KMS-11 (cell line): ENCODE results near the gene P4HA2.

Experiments used
- H2AFZ ChIP-seq: fragments of 200-600 bp; sonication (generic); 2 replicates; pipeline ENCODE4 v1.6.1; 2016; ENCODE audit warnings: antibody characterized with exemption, mixed run types, low read depth
- H3K27ac ChIP-seq: fragments of 200-600 bp; sonication (generic); 2 replicates; pipeline ENCODE4 v1.6.1; 2016; ENCODE audit warnings: mild to moderate bottlenecking, mixed run types
- H3K27me3 ChIP-seq: fragments of 200-600 bp; sonication (generic); 2 replicates; pipeline ENCODE4 v1.6.1; 2017; ENCODE audit warnings: mild to moderate bottlenecking, low read depth, mixed run types, moderate library complexity; ENCODE audit not compliant: insufficient read depth
- H3K36me3 ChIP-seq: fragments of 200-600 bp; sonication (generic); 2 replicates; pipeline ENCODE4 v1.6.1; 2017; ENCODE audit warnings: mild to moderate bottlenecking, mixed run types; ENCODE audit not compliant: insufficient read depth
- H3K4me1 ChIP-seq: fragments of 200-600 bp; sonication (generic); 2 replicates; pipeline ENCODE4 v1.6.1; 2016; ENCODE audit warnings: mild to moderate bottlenecking, low read depth, mixed run types; ENCODE audit not compliant: poor library complexity, severe bottlenecking
- H3K4me2 ChIP-seq: fragments of 200-600 bp; sonication (generic); 2 replicates; pipeline ENCODE4 v1.7.0; 2016; ENCODE audit warnings: mild to moderate bottlenecking, mixed run types
- H3K4me3 ChIP-seq: fragments of 200-600 bp; sonication (generic); IDR thresholded peaks from 2 replicates; pipeline ENCODE4 v1.6.1; 2017; ENCODE audit warnings: low read depth, low read length, mixed read lengths; ENCODE audit not compliant: insufficient read depth
- H3K79me2 ChIP-seq: fragments of 200-600 bp; sonication (generic); 2 replicates; pipeline ENCODE4 v1.6.1; 2016; ENCODE audit warnings: low read depth, mixed run types; ENCODE audit not compliant: insufficient read depth
- H3K9ac ChIP-seq: fragments of 200-600 bp; sonication (generic); 2 replicates; pipeline ENCODE4 v1.6.1; 2016; ENCODE audit warnings: mild to moderate bottlenecking, mixed run types
- H4K20me1 ChIP-seq: fragments of 200-600 bp; sonication (generic); 2 replicates; pipeline ENCODE4 v1.6.1; 2016; ENCODE audit warnings: mild to moderate bottlenecking, mixed run types; ENCODE audit not compliant: insufficient read depth
- TF ChIP-seq, protein P1 (sequence below): fragments of 200-600 bp; sonication (generic); conservative IDR thresholded peaks from 2 replicates; pipeline ENCODE4 v1.6.1; 2017; ENCODE audit warnings: low read depth, mild to moderate bottlenecking, antibody characterized with exemption, low read length, moderate library complexity, mixed read lengths

P4HA2 gene

GRCh38 chr5:132205385-132206125 is 22.1 kb downstream of the P4HA2 start:
- H3K4me2 ChIP-seq, result no peak overlapping the region
- no peak overlapping the region for H3K27ac ChIP-seq
- H3K4me1 ChIP-seq, result no peaks in the 10 kb centered on the region
- no peak overlapping the region for H3K4me3 ChIP-seq
- H4K20me1 ChIP-seq, result no peaks in the 10 kb centered on the region
- H3K27me3 ChIP-seq, result no peaks in the 10 kb centered on the region
- H3K36me3 ChIP-seq, result no peaks in the 10 kb centered on the region
- TF ChIP-seq, protein P1, sequence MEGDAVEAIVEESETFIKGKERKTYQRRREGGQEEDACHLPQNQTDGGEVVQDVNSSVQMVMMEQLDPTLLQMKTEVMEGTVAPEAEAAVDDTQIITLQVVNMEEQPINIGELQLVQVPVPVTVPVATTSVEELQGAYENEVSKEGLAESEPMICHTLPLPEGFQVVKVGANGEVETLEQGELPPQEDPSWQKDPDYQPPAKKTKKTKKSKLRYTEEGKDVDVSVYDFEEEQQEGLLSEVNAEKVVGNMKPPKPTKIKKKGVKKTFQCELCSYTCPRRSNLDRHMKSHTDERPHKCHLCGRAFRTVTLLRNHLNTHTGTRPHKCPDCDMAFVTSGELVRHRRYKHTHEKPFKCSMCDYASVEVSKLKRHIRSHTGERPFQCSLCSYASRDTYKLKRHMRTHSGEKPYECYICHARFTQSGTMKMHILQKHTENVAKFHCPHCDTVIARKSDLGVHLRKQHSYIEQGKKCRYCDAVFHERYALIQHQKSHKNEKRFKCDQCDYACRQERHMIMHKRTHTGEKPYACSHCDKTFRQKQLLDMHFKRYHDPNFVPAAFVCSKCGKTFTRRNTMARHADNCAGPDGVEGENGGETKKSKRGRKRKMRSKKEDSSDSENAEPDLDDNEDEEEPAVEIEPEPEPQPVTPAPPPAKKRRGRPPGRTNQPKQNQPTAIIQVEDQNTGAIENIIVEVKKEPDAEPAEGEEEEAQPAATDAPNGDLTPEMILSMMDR, result no peak
- no peak overlapping the region for H3K9ac ChIP-seq
- no peak overlapping the region for H2AFZ ChIP-seq
- no peaks in the 10 kb centered on the region for H3K79me2 ChIP-seq

DNA sequence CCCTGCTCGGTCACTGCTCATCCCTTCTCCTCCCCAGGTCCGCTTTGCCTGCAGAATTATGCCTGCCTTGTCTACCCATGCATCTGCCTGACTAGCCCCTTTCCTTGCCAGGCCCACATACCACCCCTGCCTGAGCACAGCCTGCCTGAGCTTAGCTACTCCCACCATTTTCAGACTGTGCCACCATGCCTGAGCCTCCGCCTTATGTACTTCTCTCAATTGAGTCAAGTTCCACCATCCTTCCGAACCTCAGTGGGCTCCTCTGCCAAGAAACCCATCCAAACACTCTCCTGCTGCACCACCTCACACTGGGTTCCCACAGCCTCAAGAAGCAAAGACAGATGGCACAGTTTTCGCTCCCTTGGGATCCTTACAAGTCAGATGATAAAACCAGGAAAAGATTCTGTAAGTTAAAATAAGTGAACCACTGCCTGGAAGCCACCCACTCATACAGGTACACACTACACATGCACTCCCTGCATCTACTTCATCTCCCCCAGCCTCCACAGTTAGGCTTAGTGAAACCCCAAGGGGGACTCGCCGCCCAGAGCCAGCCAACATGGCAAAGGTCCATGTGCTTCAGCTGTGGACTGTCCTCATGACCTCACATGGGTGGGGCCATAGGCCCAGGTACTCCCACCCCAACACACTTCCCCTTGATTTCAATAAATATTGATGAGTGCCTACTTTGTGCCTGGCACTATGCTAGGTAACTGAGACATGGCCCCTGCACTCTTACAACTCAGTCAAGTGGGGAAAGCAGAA is 23.1 kb downstream of the P4HA2 start:
- Histone ChIP-seq H3K4me3 (no peak overlapping the region), H3K4me2 (no peak overlapping the region), H3K27me3 (no peaks in the 10 kb centered on the region), H3K27ac (no peak overlapping the region), H2AFZ (no peak overlapping the region), H3K79me2 (no peaks in the 10 kb centered on the region), H3K9ac (no peak overlapping the region), H3K36me3 (no peaks in the 10 kb centered on the region), H4K20me1 (no peaks in the 10 kb centered on the region), H3K4me1 (no peaks in the 10 kb centered on the region)
- TF ChIP-seq, protein P1, result no peak

GRCh38 chr5:132203916-132204315 is 23.7 kb downstream of the P4HA2 start:
- Histone ChIP-seq H3K36me3 (no peaks in the 10 kb centered on the region), H3K4me3 (no peak overlapping the region), H3K79me2 (no peaks in the 10 kb centered on the region), H3K27ac (no peak overlapping the region), H2AFZ (no peak overlapping the region), H3K4me2 (no peak overlapping the region), H3K4me1 (no peaks in the 10 kb centered on the region), H3K9ac (no peak overlapping the region), H3K27me3 (no peaks in the 10 kb centered on the region), H4K20me1 (no peaks in the 10 kb centered on the region)
- TF ChIP-seq, protein P1, result no peak

DNA sequence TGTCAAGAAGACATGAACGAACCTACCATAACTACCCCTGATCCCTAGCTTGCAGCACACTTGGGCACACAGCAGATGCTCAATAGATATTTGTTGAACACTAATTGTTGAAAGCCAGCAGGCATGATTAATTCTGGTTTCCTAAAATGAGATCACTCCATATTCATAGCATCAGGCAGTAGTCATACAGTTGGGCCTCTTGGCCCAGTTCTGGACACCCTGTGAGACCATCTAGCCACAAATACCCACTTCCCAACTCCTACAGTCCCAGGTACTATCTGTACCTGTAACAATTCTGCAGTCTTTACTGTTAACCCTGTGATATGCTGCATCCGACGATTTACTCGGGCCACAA is 24.2 kb downstream of the P4HA2 start:
- Histone ChIP-seq H3K4me2 (no peak overlapping the region), H3K9ac (no peak overlapping the region), H3K79me2 (no peaks in the 10 kb centered on the region), H3K27me3 (no peaks in the 10 kb centered on the region), H4K20me1 (no peaks in the 10 kb centered on the region), H3K36me3 (no peaks in the 10 kb centered on the region), H3K4me1 (no peaks in the 10 kb centered on the region), H2AFZ (no peak overlapping the region), H3K27ac (no peak overlapping the region), H3K4me3 (no peak overlapping the region)
- TF ChIP-seq, protein P1, result no peak
